ENCODE results near the gene PPP2R5C. TPM values are rescaled to one million over a fixed set of nuclear protein-coding genes. Genes with fewer than 3 reads are reported as not detected.

The PPP2R5C gene
- total RNA-seq, 1 experiment from 2014 or later, result 120 TPM

DNA sequence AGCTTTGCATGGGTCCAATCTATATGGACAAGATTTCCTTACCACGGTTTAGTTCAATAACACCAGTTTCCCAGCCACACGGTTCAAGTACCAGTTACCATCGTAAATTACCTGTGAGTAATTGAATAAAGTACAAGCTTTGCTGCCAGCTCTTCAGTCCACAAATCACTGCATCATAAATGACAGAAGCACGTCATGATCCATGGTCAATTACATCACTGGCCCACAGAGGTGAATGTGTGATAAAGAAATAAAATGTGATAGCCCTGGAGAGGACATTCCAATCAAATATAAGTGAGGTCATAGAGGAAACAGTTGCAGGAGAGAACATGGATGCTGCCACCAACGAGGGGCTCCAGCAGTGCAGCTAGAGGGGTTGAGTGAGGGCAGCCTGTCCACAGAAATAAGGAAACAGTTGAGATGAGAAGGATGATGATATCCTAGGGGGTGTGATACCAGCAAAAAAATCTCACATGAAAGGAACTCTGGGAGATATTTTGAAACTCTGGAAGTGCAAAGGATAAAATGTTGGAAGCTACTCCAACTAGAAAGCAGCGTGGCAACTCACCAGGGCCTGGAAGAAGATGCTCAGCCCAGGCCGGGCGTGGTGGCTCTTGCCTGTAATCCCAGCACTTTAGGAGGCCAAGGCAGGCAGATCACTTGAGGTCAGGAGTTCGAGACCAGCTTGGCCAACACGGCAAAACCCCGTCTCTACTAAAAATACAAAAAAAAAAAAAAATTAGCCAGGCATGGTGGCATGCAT, 197.1 kb downstream of the PPP2R5C start:
- TF ChIP-seq, protein P1, sequence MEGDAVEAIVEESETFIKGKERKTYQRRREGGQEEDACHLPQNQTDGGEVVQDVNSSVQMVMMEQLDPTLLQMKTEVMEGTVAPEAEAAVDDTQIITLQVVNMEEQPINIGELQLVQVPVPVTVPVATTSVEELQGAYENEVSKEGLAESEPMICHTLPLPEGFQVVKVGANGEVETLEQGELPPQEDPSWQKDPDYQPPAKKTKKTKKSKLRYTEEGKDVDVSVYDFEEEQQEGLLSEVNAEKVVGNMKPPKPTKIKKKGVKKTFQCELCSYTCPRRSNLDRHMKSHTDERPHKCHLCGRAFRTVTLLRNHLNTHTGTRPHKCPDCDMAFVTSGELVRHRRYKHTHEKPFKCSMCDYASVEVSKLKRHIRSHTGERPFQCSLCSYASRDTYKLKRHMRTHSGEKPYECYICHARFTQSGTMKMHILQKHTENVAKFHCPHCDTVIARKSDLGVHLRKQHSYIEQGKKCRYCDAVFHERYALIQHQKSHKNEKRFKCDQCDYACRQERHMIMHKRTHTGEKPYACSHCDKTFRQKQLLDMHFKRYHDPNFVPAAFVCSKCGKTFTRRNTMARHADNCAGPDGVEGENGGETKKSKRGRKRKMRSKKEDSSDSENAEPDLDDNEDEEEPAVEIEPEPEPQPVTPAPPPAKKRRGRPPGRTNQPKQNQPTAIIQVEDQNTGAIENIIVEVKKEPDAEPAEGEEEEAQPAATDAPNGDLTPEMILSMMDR (IDR thresholded peaks at IDR 0.05; ENCODE audit: unreplicated experiment), result no peak
- CTCF ChIA-PET, result interaction anchor here (0.6 kb wide), 1 partner anchor 1579 kb away, joined by 4 read pairs; no protein-coding TSS in a partner anchor
- no peak overlapping the region for H3K4me3 Mint-ChIP-seq (ENCODE audit: low read depth, unreplicated experiment)
- BruUV-seq (replicated peaks), result no TSS peak
- no peak overlapping the region for H3K27ac Mint-ChIP-seq (ENCODE audit: unreplicated experiment)
- H3K4me1 Mint-ChIP-seq (ENCODE audit: low read depth, unreplicated experiment), result peaks cover 31% of the 10 kb centered on the region
- no peak for DNase-seq
- intact Hi-C loops (cut with micrococcal nuclease; ENCODE audit: unreplicated experiment), result no loop called here
- no peaks in the 10 kb centered on the region for H3K9me3 Mint-ChIP-seq (ENCODE audit: low read depth, unreplicated experiment)
- H3K27me3 Mint-ChIP-seq (ENCODE audit: unreplicated experiment), result no peaks in the 10 kb centered on the region
- peaks cover under 1% of the 10 kb centered on the region for H3K36me3 Mint-ChIP-seq (ENCODE audit: insufficient read depth, unreplicated experiment)

DNA sequence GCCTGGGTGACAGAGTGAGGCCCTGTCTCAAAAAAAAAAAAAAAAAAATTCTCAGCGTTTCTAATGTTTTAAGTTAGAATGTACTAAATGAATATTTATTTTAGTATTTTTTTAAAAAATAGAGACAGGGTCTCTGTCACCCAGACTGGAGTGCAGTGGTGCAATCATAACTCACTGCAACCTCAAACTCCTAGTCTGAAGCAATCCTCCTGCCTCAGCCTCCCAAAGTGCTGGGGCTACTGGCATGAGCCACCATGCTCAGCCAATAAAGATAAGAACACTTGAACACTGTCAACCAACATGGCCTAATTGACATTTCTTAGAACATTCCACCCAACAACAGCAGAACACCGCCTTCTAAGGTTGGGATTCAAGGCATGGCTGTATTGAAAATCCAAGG, 197.8 kb downstream of the PPP2R5C start:
- H3K27ac Mint-ChIP-seq (ENCODE audit: unreplicated experiment), result no peak overlapping the region
- H3K4me3 Mint-ChIP-seq (ENCODE audit: low read depth, unreplicated experiment), result no peak overlapping the region
- no peaks in the 10 kb centered on the region for H3K27me3 Mint-ChIP-seq (ENCODE audit: unreplicated experiment)
- no TSS peak for BruUV-seq (replicated peaks)
- peaks cover 7% of the 10 kb centered on the region for H3K36me3 Mint-ChIP-seq (ENCODE audit: insufficient read depth, unreplicated experiment)
- intact Hi-C loops (cut with micrococcal nuclease; ENCODE audit: unreplicated experiment), result no loop called here
- TF ChIP-seq, protein P1 (IDR thresholded peaks at IDR 0.05; ENCODE audit: unreplicated experiment), result no peak
- no peaks in the 10 kb centered on the region for H3K9me3 Mint-ChIP-seq (ENCODE audit: low read depth, unreplicated experiment)
- DNase-seq, result no peak
- CTCF ChIA-PET, result no interaction called here
- H3K4me1 Mint-ChIP-seq (ENCODE audit: low read depth, unreplicated experiment), result peaks cover 38% of the 10 kb centered on the region

DNA sequence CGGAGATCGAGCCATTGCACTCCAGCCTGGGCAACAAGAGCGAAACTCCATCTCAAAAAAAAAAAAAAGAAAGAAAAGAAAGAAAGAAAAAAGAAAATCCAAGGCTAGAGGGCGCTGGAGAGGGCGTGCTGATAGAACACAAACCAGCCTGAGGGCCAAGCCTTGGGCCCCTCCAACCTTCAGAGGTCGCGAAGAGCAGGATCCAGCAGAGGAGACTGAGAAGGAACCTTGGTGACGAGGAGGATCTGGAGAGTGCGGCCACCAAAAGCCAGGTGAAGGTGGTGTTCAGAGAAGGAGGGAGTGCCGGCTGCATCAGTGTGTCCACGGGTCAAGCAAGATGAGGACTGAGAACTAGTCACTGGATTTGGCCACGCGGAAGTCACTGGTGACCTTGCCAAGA, 198.7 kb downstream of the PPP2R5C start:
- DNase-seq, result no peak
- Mint-ChIP-seq H3K27me3 (ENCODE audit: unreplicated experiment) (no peaks in the 10 kb centered on the region), H3K4me3 (ENCODE audit: low read depth, unreplicated experiment) (no peak overlapping the region)

DNA sequence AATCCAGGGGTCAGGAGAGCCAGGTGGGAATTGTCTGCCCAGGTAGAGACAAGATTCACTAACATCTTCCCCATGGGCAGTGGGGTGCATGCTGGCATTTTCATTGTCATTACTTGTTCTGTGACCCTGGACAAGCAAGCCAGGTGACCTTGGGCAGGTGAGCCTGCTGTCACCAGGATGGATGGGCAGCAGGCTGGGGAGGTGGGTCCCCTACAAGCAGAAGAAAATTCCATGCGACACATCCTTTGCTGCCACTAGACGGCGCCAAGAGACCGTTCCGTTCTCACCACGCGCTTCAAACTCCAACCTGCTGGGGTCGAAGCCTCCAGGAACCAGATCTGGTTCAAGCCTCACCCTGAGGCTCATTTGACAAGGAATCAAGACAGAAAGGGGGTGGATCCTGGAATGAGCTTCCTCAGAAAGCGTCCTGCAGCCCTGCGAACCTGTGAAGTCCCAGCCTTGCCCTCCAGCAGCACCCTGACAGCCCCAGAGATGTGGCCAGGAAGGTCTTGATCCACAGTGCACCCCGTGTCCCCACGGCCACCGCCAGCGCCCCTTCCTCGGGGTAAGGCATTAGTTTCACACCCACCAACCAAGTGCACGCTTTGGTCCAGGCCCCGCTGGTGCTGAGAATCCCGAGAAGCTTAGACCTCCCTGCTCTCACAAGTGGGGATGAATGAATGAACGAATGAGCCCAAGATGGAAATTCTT, 199.7 kb downstream of the PPP2R5C start:
- Mint-ChIP-seq H3K27me3 (ENCODE audit: unreplicated experiment) (no peaks in the 10 kb centered on the region), H3K4me1 (ENCODE audit: low read depth, unreplicated experiment) (peaks cover 38% of the 10 kb centered on the region), H3K27ac (ENCODE audit: unreplicated experiment) (no peak overlapping the region), H3K4me3 (ENCODE audit: low read depth, unreplicated experiment) (no peak overlapping the region), H3K9me3 (ENCODE audit: low read depth, unreplicated experiment) (no peaks in the 10 kb centered on the region), H3K36me3 (ENCODE audit: insufficient read depth, unreplicated experiment) (peaks cover 26% of the 10 kb centered on the region)
- TF ChIP-seq, protein P1 (IDR thresholded peaks at IDR 0.05; ENCODE audit: unreplicated experiment), result peak; percentile 76
- intact Hi-C loops (cut with micrococcal nuclease; ENCODE audit: unreplicated experiment), result loop anchor here (2.0 to 10.0 kb wide), 2 partner anchors 64 to 136 kb away; no protein-coding TSS in a partner anchor
- BruUV-seq (replicated peaks), result no TSS peak
- peak; percentile 80 for DNase-seq
- CTCF ChIA-PET, result interaction anchor here (0.7 kb wide), 1 partner anchor 12 kb away, joined by 4 read pairs; no protein-coding TSS in a partner anchor

More for the DNA sequence above, 198.7 kb downstream of the PPP2R5C start:
- CTCF ChIA-PET, result interaction anchor here (0.7 kb wide), 1 partner anchor 418 kb away, joined by 5 read pairs; no protein-coding TSS in a partner anchor
- H3K27ac Mint-ChIP-seq (ENCODE audit: unreplicated experiment), result no peak overlapping the region
- no TSS peak for BruUV-seq (replicated peaks)
- no peaks in the 10 kb centered on the region for H3K9me3 Mint-ChIP-seq (ENCODE audit: low read depth, unreplicated experiment)
- peaks cover 38% of the 10 kb centered on the region for H3K4me1 Mint-ChIP-seq (ENCODE audit: low read depth, unreplicated experiment)
- intact Hi-C loops (cut with micrococcal nuclease; ENCODE audit: unreplicated experiment), result loop anchor here (2.0 to 10.0 kb wide), 2 partner anchors 65 to 137 kb away; no protein-coding TSS in a partner anchor
- peaks cover 17% of the 10 kb centered on the region for H3K36me3 Mint-ChIP-seq (ENCODE audit: insufficient read depth, unreplicated experiment)
- TF ChIP-seq, protein P1 (IDR thresholded peaks at IDR 0.05; ENCODE audit: unreplicated experiment), result no peak
